Stimulated activated CD8-positive, alpha-beta memory T cell treated with anti-CD3 and anti-CD28 coated beads, Interleukin-4, amount 100 ng/mL, for 48 hours (primary cell): ENCODE results near the gene GCK.

Experiments
- DNase-seq: peaks from one replicate; pipeline ENCODE4 v3.0.0-alpha.2; 2020

Gene GCK

GRCh38 chr7:44189286-44189992 is at the start of gene GCK:
GCK (minus strand) TSS chr7:44189439; CDS start chr7:44188953, 486 bp downstream.
- DNase-seq, result no peak

GRCh38 chr7:44238116-44238695 is 49.0 kb upstream of the GCK start:
- DNase-seq, result no peak

GRCh38 chr7:44237696-44238095 is 48.5 kb upstream of the GCK start:
- DNase-seq, result no peak

- no peak for DNase-seq
Observed at GRCh38 chr7:44236333-44236728, 47.1 kb upstream of the GCK start.

- no peak for DNase-seq
Observed at GRCh38 chr7:44235582-44236332, 46.5 kb upstream of the GCK start.

- no peak for DNase-seq
Observed at GRCh38 chr7:44235066-44235465, 45.8 kb upstream of the GCK start.

GRCh38 chr7:44232901-44233715 is 43.9 kb upstream of the GCK start:
- DNase-seq, result no peak

- no peak for DNase-seq
Observed at GRCh38 chr7:44232396-44232795, 43.2 kb upstream of the GCK start.

GRCh38 chr7:44231088-44231487 is 41.8 kb upstream of the GCK start:
- no peak for DNase-seq

GRCh38 chr7:44230286-44230685 is 41.0 kb upstream of the GCK start:
- no peak for DNase-seq

- no peak for DNase-seq
Observed at GRCh38 chr7:44229546-44230105, 40.4 kb upstream of the GCK start.

GRCh38 chr7:44228571-44229350 is 39.5 kb upstream of the GCK start:
- no peak for DNase-seq

GRCh38 chr7:44227911-44228310 is 38.7 kb upstream of the GCK start:
- no peak for DNase-seq

- DNase-seq, result no peak
Observed at GRCh38 chr7:44226396-44226753, 37.1 kb upstream of the GCK start.

- DNase-seq, result no peak
Observed at GRCh38 chr7:44225566-44226395, 36.5 kb upstream of the GCK start.

GRCh38 chr7:44224974-44225565 is 35.8 kb upstream of the GCK start:
- DNase-seq, result no peak

- DNase-seq, result no peak
Observed at GRCh38 chr7:44224080-44224973, 35.1 kb upstream of the GCK start.

GRCh38 chr7:44223362-44224079 is 34.3 kb upstream of the GCK start:
- DNase-seq, result no peak

GRCh38 chr7:44222776-44223261 is 33.6 kb upstream of the GCK start:
- no peak for DNase-seq
